LHCN-M2 (cell line): ENCODE data around the gene SPARC. TPM values are rescaled to one million over a fixed set of nuclear protein-coding genes. Genes with fewer than 3 reads are reported as not detected.
"Not testable (repeated sequence)": the region's sequence is repeated elsewhere in the genome, so short reads cannot be mapped to it uniquely, and the experiment has no call there.

Source experiments
- DNase-seq: peaks from one replicate; pipeline ENCODE4 v3.0.0-alpha.2; 2012; ENCODE audit warnings: low read depth
- total RNA-seq: library from RNA; depleted of rRNA; stranded (reverse); fragments of >200 nt; gene quantifications from 2 replicates; pipeline ENCODE4 v1.2.3, GENCODE V29; 2014

The SPARC gene
- total RNA-seq, 1 experiment from 2014 or later: 1,163 TPM

DNA sequence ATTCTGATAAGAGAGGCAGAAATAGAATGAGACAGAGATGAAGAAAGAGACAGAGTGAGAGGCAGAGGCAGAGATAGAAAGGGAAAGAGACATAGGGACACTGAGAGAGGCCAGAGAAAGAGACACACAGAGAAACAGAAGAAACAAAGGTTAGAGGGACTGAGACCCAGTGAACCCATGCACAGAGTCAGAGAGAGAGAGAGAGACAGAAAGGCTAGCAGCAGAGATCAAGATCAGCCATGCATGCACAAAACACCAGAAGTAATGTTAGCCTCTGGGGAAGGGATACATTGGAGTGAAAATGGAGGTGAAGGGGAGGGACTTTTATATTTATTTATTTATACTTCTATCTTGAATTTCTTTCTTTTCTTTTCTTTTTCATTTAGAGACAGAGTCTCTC lies 14.1 kb upstream of the SPARC start:
- no peak for DNase-seq

DNA sequence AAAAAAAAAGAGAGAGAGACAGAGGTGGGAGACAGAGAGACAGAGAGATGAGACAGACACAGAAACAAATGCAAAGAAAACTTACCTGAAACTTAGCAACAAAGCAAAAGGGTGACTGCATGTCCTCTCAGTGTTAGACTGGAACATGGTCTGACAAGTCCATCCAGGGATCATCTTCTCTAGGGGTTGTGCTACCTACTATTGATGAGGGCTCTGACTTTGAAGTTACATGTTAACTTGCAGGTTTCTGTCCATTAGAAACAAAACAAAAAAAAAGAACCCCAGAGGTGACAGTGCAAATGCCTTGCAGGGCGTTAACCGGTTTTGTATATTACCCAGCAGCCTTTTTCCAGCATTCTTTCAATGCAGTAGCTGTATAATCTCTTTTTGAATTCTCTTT lies 13.6 kb upstream of the SPARC start:
- no peak for DNase-seq

GRCh38 chr5:151699071-151699901 lies 12.6 kb upstream of the SPARC start:
- DNase-seq: peak; percentile 99

DNA sequence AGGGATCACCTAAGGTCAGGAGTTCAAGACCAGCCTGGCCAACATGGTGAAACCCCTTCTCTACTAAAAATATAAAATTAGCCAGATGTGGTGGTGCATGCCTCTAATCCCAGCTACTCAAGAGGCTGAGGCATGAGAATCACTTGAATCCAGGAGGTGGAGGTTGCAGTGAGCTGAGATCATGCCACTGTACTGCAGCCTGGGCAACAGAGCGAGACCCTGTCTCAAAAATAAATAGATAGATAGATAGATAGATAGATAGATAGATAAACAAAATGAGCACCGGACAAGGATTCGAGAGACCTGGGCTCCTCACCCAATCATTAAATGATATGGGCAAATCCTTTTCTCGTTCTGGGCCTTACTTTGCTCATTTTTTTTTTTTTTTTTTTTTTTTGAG lies 11.4 kb upstream of the SPARC start:
- not testable (repeated sequence) for DNase-seq

GRCh38 chr5:151697452-151697851 lies 10.7 kb upstream of the SPARC start:
- peak; percentile 65 for DNase-seq

DNA sequence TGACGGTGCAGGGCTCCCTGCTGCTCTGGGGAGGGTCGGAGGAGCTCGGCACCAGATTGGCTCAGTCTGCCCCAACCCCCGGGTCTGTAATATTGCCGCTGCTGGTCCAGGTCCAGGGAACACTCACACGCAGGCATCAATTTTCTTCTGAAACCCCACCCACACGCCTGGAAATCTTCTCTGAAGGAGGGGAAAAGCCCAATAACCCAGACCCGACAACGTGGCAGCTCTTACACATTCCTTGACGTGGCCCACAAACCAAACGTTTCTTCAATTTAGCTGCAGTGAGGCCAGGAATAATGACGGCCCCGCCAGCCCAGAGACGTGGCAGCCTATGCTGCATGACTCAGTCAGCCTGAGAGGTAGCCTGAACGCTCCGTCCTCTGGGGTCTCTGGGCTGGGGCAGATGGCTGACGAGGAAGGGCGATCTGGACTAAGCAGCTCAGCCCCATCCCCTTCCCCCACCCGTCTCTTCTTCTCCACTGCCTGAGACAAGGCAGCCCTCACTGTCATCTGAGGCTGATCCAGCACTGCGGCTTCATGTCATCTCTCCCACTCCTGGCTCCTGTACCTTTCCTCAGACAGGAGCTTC lies 9.9 kb upstream of the SPARC start:
- DNase-seq: peak; percentile 97

DNA sequence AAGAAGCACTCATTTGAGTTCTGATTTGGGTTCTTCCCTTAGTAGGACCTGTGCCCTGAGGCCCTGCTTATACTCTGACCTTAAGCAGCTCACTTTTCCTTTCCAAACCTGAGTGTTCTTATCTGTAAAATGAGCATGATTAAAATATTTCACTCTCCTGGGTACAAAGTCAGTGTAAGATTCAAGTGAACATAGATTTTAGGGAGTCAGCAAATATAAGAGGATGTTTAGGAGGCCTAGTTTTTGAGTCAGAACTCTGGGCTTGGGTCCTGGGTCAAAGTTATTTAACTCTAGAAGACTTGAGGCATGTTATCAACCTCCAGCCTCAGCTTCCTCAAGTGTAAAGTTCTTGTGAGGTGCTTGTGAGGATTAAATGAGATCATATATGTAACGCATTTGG lies 8.7 kb upstream of the SPARC start:
- no peak for DNase-seq

DNA sequence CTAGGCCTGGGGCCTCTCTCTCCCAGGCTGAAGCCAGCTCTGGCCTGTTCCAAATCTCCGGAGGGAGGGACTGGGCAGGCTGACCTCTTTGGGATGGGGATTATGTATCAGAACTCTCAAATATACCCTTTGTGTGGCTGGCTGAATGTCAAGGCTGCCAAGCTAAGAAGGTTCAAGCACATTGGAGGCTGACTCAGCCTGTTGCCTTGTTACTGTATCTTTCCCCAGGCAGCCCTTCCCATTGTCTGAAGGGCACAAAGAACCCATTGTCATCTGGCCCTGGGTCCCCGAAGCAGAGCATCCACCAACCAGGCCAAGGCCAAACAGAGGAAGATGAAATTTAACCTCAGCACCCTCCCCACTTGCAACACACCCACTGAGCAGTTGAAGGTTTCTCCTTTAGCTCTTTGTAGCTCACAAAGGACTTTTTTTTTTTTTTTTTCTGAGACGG lies 7.3 kb upstream of the SPARC start:
- DNase-seq: peak; percentile 82

DNA sequence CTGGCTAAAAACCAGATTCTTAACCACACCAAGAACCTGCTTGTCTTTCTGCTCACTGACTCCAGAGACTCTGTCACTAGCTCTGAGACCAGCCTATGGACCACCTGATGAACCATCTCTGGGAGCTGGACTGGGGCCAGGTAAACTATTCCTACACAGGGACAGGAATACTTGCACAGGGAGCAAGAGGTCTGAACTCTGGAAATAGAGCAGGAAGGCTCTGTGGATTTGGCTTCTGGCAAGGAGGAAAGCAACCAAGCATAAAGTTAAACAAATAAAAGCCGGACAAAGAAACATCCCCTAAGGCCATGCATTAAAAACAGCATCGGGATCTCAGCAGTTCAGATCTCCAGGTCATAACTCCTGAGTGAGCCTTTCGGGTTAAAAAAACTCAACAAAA lies 5.6 kb upstream of the SPARC start:
- DNase-seq: no peak

- DNase-seq: no peak
Measured at GRCh38 chr5:151691706-151692105, 5.0 kb upstream of the SPARC start.

DNA sequence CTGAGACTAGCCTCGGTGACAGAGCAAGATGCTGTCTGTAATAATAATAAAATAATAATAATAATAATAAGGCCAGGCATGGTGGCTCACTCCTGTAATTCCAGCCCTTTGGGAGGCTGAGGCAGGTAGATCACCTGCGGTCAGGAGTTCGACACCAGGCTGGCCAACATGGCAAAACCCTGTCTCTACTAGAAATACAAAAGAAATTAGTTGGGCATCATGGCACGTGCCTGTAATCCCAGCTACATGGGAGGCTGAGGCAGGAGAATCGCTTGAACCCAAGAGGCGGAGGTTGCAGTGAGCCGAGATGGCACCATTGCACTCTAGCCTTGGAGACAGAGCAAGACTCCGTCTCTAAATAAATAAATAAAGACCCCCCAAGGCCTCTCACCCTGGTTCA lies 2.9 kb upstream of the SPARC start:
- DNase-seq: not testable (repeated sequence)

- no peak for DNase-seq
Measured at GRCh38 chr5:151688436-151688835, 1.7 kb upstream of the SPARC start.

- no peak for DNase-seq
Measured at GRCh38 chr5:151685749-151686673, 704 bp downstream of the SPARC start.

DNA sequence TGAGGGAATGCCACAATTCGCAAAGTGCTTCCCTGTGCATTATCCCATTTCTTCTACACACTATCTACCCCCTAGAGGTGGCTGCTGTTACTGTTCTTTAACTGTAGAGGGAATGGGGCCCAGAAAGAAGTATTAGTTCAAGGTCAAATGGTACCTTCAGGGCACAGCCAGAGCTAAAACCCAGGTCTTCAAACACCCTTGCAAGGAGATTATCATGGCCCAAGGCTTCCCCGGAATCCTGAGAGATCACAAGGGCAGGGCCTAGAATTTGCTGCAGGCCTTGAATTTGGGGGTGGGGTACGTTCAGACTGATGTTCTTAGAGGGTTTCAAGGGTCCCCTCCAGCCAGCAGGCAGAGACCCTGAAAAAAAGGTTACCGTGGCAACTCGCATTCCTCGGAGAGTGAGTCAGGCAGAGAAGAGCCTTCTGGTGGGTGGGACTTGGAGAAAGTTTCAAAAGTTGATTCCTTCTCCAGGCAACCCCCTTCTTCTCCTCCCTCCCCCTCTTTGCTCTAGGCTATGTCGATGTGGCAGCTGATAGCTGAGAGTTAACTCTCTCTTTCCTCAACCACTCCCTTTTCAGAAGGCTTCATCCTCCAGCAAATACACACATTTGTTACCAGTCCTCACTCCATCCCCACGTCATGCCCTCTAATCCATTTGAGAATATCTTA lies 1.9 kb downstream of the SPARC start:
- DNase-seq: peak; percentile 96

DNA sequence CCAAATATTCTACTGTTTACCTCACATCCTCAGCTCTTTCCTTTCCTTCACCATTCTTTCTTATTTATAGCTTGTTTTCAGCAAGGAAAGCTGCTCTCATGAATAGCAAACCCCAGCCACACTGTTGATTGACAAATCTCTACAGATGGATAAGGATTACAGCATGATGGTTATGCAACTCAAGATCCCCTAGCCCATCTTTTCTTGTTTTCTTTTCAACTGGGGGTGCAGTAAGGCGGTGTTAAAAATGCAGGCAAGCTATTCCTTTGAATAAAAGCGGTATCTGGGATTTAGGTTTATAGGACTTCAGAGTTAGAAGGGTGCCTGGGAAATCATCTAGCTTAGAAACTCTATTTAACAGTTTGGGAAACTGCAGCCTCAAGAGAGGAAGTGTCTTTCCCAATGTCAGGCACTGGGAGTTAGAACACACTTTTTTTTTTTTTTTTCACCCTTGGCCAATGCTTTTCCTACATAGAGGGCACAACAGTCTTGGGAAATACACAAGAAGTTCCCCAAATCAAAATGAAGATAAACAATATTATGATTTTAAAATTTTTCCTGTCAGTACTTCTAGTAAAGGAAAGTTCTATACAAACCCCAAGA lies 2.6 kb downstream of the SPARC start:
- no peak for DNase-seq

DNA sequence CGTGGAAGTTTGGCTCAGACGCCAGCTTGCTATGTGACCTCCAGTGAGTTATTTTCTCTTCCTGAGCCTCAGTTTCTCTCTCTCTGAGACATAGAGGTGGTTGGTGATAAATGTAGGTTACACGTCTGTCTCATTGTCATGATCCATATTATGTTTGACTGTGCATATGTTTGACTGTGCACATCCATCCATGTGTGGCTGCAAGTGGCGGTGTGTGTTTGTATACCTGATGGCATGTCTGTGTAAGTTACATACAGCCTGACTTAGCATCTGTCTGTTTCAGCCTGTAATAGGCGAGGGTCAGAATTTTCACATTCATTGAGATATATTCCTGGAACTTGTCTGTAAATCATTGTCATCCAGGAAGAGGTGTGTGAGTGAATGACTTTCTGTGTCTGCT lies 3.3 kb downstream of the SPARC start:
- DNase-seq: no peak

- peak; percentile 71 for DNase-seq
Measured at GRCh38 chr5:151682751-151683331, 3.9 kb downstream of the SPARC start.

GRCh38 chr5:151682240-151682639 lies 4.5 kb downstream of the SPARC start:
- DNase-seq: peak; percentile 73

DNA sequence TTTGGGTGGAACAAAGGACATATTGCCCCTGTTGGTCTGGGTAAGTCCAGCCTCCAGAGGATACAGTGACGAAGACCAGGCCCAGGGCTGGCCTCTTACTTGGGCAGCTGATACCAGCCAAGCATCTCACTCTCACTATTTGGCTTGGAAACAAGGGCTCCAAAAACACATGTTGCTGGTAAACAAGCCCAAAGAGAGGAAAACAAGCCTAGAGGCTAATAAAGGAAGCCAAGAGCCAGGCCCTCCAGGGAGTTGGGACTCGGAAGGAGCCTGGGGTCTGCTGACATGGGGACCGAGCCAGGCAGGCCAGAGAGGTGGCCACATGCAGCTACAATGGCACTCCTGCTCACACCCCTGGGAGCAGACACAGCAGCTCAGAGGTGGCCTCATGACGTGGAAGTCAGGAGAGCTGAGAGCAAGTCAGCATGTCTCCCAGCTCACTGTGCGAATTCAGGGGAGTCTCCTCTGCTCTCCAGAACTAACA lies 5.7 kb downstream of the SPARC start:
- no peak for DNase-seq

- DNase-seq: not testable (repeated sequence)
Measured at GRCh38 chr5:151680156-151680505, 6.6 kb downstream of the SPARC start.
